Limb (tissue), 2 donors: Measurements from ENCODE around the gene TMEM9B.
A peak's percentile ranks its signal among the peaks of the same experiment; 100 is the strongest.
"Not testable (repeated sequence)": the region's sequence is repeated elsewhere in the genome, so short reads cannot be mapped to it uniquely, and the experiment has no call there.

Experiments used
- DNase-seq, 2 donors: peaks; one replicate each; pipeline ENCODE4 v3.0.0-alpha.2; 2016; ENCODE audit errors: extremely low spot score in 2 of 2

The TMEM9B gene

GRCh38 chr11:8973121-8973520 is 8.9 kb upstream of the TMEM9B start:
- no peak for DNase-seq

GRCh38 chr11:8971924-8972316 is 7.7 kb upstream of the TMEM9B start:
- no peak for DNase-seq

DNA sequence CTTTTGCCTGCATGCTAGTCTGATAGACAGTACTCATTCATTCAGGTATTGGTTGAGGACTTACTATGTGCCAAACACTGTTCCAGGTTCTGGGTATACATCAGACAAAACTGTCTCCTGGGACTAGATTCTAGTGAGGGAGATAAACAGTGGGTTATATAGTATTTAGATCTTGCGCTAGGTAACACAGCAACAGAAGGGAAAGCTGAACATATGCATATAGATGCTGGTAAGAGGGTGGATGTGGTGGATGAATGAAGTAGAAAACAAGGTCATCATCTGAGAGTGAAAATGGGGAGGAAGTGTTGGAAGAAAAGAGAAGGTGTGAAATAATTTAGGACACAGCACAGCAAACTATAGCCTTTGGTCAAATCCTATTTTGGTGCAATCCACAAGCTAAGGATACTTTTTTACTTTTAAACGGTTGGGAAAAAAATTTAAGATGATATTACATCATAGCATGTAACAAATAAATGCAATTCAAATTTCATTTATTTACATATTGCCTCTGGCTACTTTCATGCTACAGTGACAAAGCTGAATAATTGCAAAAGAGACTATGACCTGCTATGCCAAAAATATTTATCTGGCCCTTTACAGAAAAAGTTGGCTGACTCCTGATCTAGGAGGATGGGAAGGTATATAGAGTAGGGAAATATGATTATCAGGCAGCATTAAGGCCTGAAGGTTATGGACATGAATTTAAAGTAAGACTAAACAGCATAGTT is 7.1 kb upstream of the TMEM9B start:
- DNase-seq = no peak

- no peak for DNase-seq
Measured at GRCh38 chr11:8967184-8967583, 2.9 kb upstream of the TMEM9B start.

DNA sequence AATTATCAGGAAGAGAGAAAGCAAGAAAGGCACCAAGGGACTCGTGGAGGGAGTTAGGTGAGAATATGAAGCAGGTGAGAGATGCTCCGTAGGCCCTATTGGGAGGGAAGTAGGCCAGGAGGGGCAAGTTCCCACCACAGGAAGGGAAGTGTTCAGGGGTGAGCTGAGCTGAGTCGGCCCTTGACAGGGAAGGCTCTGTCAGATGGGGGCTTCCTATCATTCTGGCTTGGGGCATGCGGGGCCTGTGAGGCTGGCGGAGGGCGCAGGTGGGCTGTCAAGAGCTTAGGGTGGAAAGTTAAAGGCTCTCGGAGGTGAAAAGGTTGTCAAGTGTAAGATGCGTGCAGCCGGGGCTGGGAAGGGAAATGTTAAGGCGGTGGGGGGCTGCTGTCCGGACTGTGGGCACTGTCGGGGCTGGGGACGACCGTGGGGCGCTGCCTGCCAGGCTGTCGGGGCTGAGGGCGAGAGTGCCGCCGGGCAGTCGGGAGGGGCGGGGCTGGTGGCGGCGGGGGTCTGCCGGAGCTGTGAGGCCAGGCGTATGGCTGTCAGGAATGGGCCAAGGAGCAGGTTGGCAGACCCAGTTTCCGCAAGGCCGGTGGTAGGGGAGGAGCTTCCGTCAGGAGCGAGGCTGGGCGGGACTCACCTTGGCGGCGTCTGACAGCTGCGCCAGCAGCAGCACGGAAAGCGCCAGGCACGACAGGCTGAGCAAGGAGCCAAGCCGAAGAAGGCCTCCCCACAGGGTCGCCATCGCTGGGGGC is 496 bp downstream of the TMEM9B start:
- no peak for DNase-seq

GRCh38 chr11:8962841-8963240 is 1.4 kb downstream of the TMEM9B start:
- no peak for DNase-seq

DNA sequence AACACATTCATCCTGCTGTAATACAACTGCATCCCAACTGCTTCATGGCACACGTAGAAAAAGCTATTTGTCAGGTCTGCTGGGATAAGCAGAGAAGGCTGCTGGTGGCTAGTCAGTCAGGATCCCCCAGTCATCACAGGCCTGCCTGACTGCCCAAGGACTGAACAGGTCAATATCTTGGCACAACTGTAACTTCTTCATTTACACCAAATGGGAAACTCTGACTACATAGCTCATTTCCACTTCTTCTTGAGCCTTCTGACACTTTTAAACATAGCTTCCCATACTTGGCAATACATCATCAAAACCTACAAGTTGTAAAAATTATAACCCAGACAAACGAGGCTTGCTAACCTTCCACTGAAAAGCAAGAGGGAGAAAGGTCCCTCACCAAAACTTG is 2.8 kb downstream of the TMEM9B start:
- DNase-seq = no peak

DNA sequence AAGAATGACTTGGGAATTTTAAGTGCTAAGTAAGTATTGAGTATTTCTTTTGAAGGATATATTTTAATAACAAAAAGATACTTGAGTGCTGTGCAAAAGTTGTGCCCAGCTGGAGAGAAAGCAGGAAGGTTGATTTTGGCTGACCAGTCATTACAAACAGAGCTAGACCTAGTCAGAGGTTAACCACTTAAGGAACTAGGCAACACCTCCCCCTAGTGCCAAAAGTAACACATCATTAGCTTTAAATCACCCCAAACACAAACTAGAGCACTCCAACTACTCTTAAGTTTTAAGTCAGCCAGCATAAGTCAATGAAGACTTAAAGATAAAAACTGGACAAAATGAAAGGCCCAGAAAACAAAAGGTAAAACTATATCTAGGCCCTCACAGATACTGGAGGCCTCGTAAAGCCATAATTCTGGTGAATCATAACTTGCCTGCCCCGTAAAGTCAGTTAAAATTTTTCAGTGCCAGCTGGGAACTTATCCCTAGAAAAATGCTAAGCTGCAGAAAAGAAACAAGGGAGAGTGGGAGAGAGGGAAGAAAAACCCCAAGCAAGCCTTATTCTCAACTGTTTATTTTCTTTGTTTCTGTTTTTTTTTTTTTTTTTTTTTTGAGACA is 4.6 kb downstream of the TMEM9B start:
- peak in 1 of 2 donors; percentile 57 for DNase-seq

- DNase-seq = no peak
Measured at GRCh38 chr11:8956860-8957259, 7.4 kb downstream of the TMEM9B start.

GRCh38 chr11:8948886-8949285 is 15.4 kb downstream of the TMEM9B start:
- no peak for DNase-seq

GRCh38 chr11:8947230-8947943 is 16.9 kb downstream of the TMEM9B start:
- DNase-seq = no peak

GRCh38 chr11:8942518-8943066 is 21.6 kb downstream of the TMEM9B start, which contains the start of gene ASCL3:
Gene ASCL3, minus strand, starts transcription at chr11:8943016. Its CDS starts 4,855 bp downstream, at chr11:8938161.
- no peak for DNase-seq

- DNase-seq = no peak
Measured at GRCh38 chr11:8941341-8942103, 22.7 kb downstream of the TMEM9B start.

- DNase-seq = no peak
Measured at GRCh38 chr11:8937659-8938058, 26.6 kb downstream of the TMEM9B start.

GRCh38 chr11:8937159-8937558 is 27.1 kb downstream of the TMEM9B start:
- no peak for DNase-seq

DNA sequence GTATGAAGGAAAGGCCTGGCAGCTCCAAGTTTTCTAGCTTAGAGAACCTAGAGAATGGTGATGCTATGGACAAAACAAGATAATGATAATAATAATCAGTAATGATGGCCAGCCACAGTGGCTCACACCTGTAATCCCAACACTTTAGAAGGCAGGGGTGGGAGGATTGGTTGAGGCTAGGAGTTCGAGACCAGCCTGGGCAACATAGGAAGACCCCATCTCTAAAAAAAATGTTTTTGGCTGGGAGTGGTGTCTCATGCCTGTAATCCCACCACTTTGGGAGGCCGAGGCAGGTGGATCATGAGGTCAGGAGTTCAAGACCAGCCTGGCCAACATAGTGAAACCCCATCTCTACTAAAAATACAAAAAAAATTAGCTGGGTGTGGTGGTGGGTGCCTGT is 28.5 kb downstream of the TMEM9B start:
- not testable (repeated sequence) for DNase-seq

DNA sequence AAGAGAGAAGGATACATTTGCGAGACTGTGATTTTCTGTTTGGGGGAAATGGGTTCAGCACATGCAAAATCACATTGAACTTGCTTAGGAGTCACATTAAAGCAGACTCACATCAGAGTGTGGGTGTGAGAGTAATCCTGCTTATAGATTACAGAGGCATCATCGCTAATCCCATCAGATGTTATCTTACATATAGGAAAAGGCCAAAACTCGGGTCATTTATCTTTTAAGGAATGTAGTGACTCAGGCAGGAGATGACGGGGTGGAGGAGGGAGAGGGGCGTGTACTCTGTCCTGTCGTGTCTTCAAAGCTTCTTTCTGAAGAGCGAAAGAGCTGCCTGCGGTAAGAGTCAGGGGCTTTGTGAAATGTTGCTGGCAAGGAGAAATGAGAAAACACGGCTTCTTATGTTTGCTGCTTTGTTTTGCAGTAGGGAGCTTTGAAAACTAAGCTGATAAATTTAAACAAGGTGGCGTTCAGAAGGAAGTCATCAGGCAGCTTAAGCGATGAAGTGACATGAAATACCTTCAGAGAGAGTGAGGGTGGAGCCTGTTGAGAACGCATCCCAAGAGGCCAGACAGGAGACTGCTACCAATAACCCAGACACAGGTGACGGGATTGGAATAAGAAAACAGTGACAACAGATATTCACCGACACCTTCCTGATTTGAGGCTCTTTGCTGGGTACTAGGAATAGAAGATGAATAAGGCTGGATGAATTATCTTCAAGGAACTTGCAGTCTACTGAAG is 29.3 kb downstream of the TMEM9B start:
- no peak for DNase-seq

GRCh38 chr11:8933931-8934330 is 30.3 kb downstream of the TMEM9B start:
- no peak for DNase-seq

- no peak for DNase-seq
Measured at GRCh38 chr11:8932564-8933180, 31.6 kb downstream of the TMEM9B start, which contains the start of gene C11orf16. Gene C11orf16, minus strand, starts transcription at chr11:8932947. Its CDS starts 639 bp downstream, at chr11:8932308.
